GM21447 (cell line): Measurements from ENCODE around the gene IDH2.
"Not testable (repeated sequence)": the region's sequence is repeated elsewhere in the genome, so short reads cannot be mapped to it uniquely, and the experiment has no call there.

Source experiments
- ATAC-seq: cut with Tn5 transposase; IDR thresholded peaks from one replicate; pipeline ENCODE4 v1.9.1; 2021; ENCODE audit not compliant: unreplicated experiment

IDH2 gene

GRCh38 chr15:90085565-90085964 is 16.7 kb downstream of the IDH2 start:
- ATAC-seq = no peak

- no peak for ATAC-seq
Measured at GRCh38 chr15:90084876-90085423, 17.3 kb downstream of the IDH2 start.

- no peak for ATAC-seq
Measured at GRCh38 chr15:90083954-90084607, 18.2 kb downstream of the IDH2 start.

- ATAC-seq = no peak
Measured at GRCh38 chr15:90083419-90083818, 18.8 kb downstream of the IDH2 start.

- ATAC-seq = no peak
Measured at GRCh38 chr15:90082140-90082715, 20.0 kb downstream of the IDH2 start.

- no peak for ATAC-seq
Measured at GRCh38 chr15:90080818-90081393, 21.4 kb downstream of the IDH2 start.

GRCh38 chr15:90080458-90080755 is 21.9 kb downstream of the IDH2 start:
- ATAC-seq = no peak

- ATAC-seq = no peak
Measured at GRCh38 chr15:90079619-90080457, 22.4 kb downstream of the IDH2 start.

GRCh38 chr15:90078965-90079364 is 23.3 kb downstream of the IDH2 start:
- ATAC-seq = no peak

- no peak for ATAC-seq
Measured at GRCh38 chr15:90076716-90077115, 25.6 kb downstream of the IDH2 start.

- ATAC-seq = no peak
Measured at GRCh38 chr15:90075420-90076289, 26.6 kb downstream of the IDH2 start.

- no peak for ATAC-seq
Measured at GRCh38 chr15:90074916-90075315, 27.4 kb downstream of the IDH2 start.

- ATAC-seq = no peak
Measured at GRCh38 chr15:90074023-90074422, 28.2 kb downstream of the IDH2 start.

GRCh38 chr15:90072978-90073640 is 29.2 kb downstream of the IDH2 start:
- no peak for ATAC-seq

GRCh38 chr15:90071220-90071807 is 31.0 kb downstream of the IDH2 start:
- ATAC-seq = peak; percentile 78

GRCh38 chr15:90070623-90071022 is 31.6 kb downstream of the IDH2 start:
- not testable (repeated sequence) for ATAC-seq

- no peak for ATAC-seq
Measured at GRCh38 chr15:90067953-90068606, 34.2 kb downstream of the IDH2 start.

GRCh38 chr15:90067181-90067952 is 34.9 kb downstream of the IDH2 start:
- no peak for ATAC-seq

GRCh38 chr15:90065682-90066049 is 36.6 kb downstream of the IDH2 start:
- no peak for ATAC-seq
